OCI-LY1 (cell line): Measurements from ENCODE around the gene VPS39.

ENCODE experiments used
- H2AFZ ChIP-seq: fragments of 200-600 bp; sonication (generic), shearing (Covaris generic); 2 replicates; pipeline ENCODE4 v1.6.0; 2014; ENCODE audit warnings: antibody characterized with exemption, mild to moderate bottlenecking, low read length
- H3F3A ChIP-seq: fragments of 200-600 bp; sonication (generic), shearing (Covaris generic); 2 replicates; pipeline ENCODE4 v1.6.0; 2014; ENCODE audit warnings: mild to moderate bottlenecking, antibody characterized with exemption, low read length, moderate library complexity; ENCODE audit not compliant: insufficient read depth
- H3K27ac ChIP-seq: fragments of 200-600 bp; sonication (generic); 2 replicates; pipeline ENCODE4 v1.5.1; 2014; ENCODE audit warnings: low read length, mixed run types, mild to moderate bottlenecking, low read depth; ENCODE audit not compliant: poor library complexity, severe bottlenecking
- H3K27me3 ChIP-seq: fragments of 200-600 bp; sonication (generic); 2 replicates; pipeline ENCODE4 v1.6.0; 2014; ENCODE audit warnings: antibody characterized with exemption, mild to moderate bottlenecking, low read length, moderate library complexity; ENCODE audit not compliant: insufficient read depth
- H3K36me3 ChIP-seq: fragments of 200-600 bp; sonication (generic); 2 replicates; pipeline ENCODE4 v1.6.1; 2014; ENCODE audit warnings: mild to moderate bottlenecking, antibody characterized with exemption, low read length, moderate library complexity, mixed read lengths; ENCODE audit not compliant: insufficient read depth
- H3K4me1 ChIP-seq: fragments of 200-600 bp; sonication (generic); 2 replicates; pipeline ENCODE4 v1.5.1; 2014; ENCODE audit warnings: mild to moderate bottlenecking, low read length, moderate library complexity; ENCODE audit not compliant: insufficient read depth, severe bottlenecking
- H3K4me2 ChIP-seq: fragments of 200-600 bp; sonication (generic), shearing (Covaris generic); 2 replicates; pipeline ENCODE4 v1.6.1; 2014; ENCODE audit warnings: low read length
- H3K4me3 ChIP-seq: fragments of 200-600 bp; sonication (generic); 2 replicates; pipeline ENCODE4 v1.5.1; 2014; ENCODE audit warnings: low read length, low read depth, mild to moderate bottlenecking, mixed read lengths; ENCODE audit not compliant: poor library complexity, severe bottlenecking
- H3K79me2 ChIP-seq: fragments of 200-600 bp; shearing (Covaris generic); 2 replicates; pipeline ENCODE4 v1.6.1; 2016; ENCODE audit warnings: mixed run types, low read length, mixed read lengths; ENCODE audit not compliant: insufficient read depth
- H3K9ac ChIP-seq: fragments of 200-600 bp; sonication (generic), shearing (Covaris generic); 2 replicates; pipeline ENCODE4 v1.6.1; 2014; ENCODE audit warnings: mild to moderate bottlenecking, low read length, mixed read lengths
- H3K9me2 ChIP-seq: fragments of 200-600 bp; sonication (generic), shearing (Covaris generic); 2 replicates; pipeline ENCODE4 v1.6.1; 2014; ENCODE audit warnings: low read depth, mild to moderate bottlenecking, low read length, mixed read lengths
- H3K9me3 ChIP-seq: fragments of 200-600 bp; shearing (Covaris generic); 2 replicates; pipeline ENCODE4 v1.6.1; 2014; ENCODE audit warnings: low read length, mixed read lengths
- H4K20me1 ChIP-seq: fragments of 200-600 bp; sonication (generic), shearing (Covaris generic); 2 replicates; pipeline ENCODE4 v1.6.0; 2016; ENCODE audit warnings: mild to moderate bottlenecking, low read length; ENCODE audit not compliant: insufficient read depth
- CTCF ChIP-seq: fragments of 200-600 bp; sonication (generic), shearing (Covaris generic); IDR thresholded peaks from 2 replicates; pipeline ENCODE4 v1.5.1; 2017; ENCODE audit warnings: mild to moderate bottlenecking, antibody characterized with exemption, low read length, moderate library complexity, mixed read lengths
- EZH2 ChIP-seq: fragments of 200-600 bp; sonication (generic), shearing (Covaris generic); IDR thresholded peaks from 2 replicates; pipeline ENCODE4 v1.8.0; 2017; ENCODE audit warnings: borderline replicate concordance, mixed run types, mild to moderate bottlenecking, antibody characterized with exemption, low read length, moderate library complexity, mixed read lengths

VPS39 gene

GRCh38 chr15:42110367-42110766 lies 97.7 kb downstream of the VPS39 start:
- Histone ChIP-seq H3K9me2 (no peaks in the 10 kb centered on the region), H3K4me2 (no peak overlapping the region), H4K20me1 (no peaks in the 10 kb centered on the region), H3F3A (no peaks in the 10 kb centered on the region), H2AFZ (no peak overlapping the region), H3K36me3 (no peaks in the 10 kb centered on the region), H3K79me2 (no peaks in the 10 kb centered on the region), H3K4me3 (no peak overlapping the region), H3K27ac (no peak overlapping the region), H3K4me1 (peaks cover 7% of the 10 kb centered on the region), H3K9me3 (no peaks in the 10 kb centered on the region), H3K9ac (no peak overlapping the region), H3K27me3 (0 out of 2 replicates have a peak, but pooled peaks cover 4% of the 10 kb centered on the region)
- TF ChIP-seq EZH2: no peak
- TF ChIP-seq CTCF: no peak

GRCh38 chr15:42108806-42109205 lies 99.3 kb downstream of the VPS39 start:
- Histone ChIP-seq H3K4me2 (no peak overlapping the region), H3K27me3 (0 out of 2 replicates have a peak, but pooled peaks cover 4% of the 10 kb centered on the region), H4K20me1 (no peaks in the 10 kb centered on the region), H3K79me2 (no peaks in the 10 kb centered on the region), H3F3A (no peaks in the 10 kb centered on the region), H3K4me3 (no peak overlapping the region), H3K27ac (no peak overlapping the region), H3K9ac (no peak overlapping the region), H3K36me3 (no peaks in the 10 kb centered on the region), H3K4me1 (peaks cover 7% of the 10 kb centered on the region), H3K9me2 (no peaks in the 10 kb centered on the region), H2AFZ (no peak overlapping the region), H3K9me3 (no peaks in the 10 kb centered on the region)
- TF ChIP-seq CTCF (no peak), EZH2 (no peak)
